Keratinocyte (primary cell): Measurements from ENCODE around the gene NFAM1. TPM values are rescaled to one million over a fixed set of nuclear protein-coding genes. Genes with fewer than 3 reads are reported as not detected.

ENCODE experiments used
- DNase-seq: peaks from one replicate; pipeline ENCODE4 v3.0.0-alpha.2; 2011; ENCODE audit warnings: low read depth, missing footprints, low spot score
- FAIRE-seq: peaks from 2 replicates; lab custom pipeline; 2011; peaks lifted over from hg19 to GRCh38; lab: Jason Lieb, UNC
- H2AFZ ChIP-seq: 2 replicates; pipeline ENCODE4 v1.6.0; 2012; ENCODE audit warnings: low read length, control low read depth, inconsistent platforms; ENCODE audit not compliant: control insufficient read depth
- H3K27ac ChIP-seq: 2 replicates; pipeline ENCODE4 v1.5.1; 2011; ENCODE audit warnings: low read length; ENCODE audit not compliant: control insufficient read depth, insufficient read depth
- H3K27me3 ChIP-seq: 3 replicates; pipeline ENCODE4 v1.6.0; 2011; ENCODE audit warnings: low read length; ENCODE audit not compliant: control insufficient read depth, insufficient read depth; ENCODE audit errors: extremely low read depth
- H3K36me3 ChIP-seq, 2 experiments: 2 replicates in 1 of 2; 3 replicates in 1 of 2; pipeline ENCODE4 v1.5.1; 2011; ENCODE audit warnings: low read length in 2 of 2, mild to moderate bottlenecking in 1 of 2; ENCODE audit not compliant: control insufficient read depth in 2 of 2, insufficient read depth in 2 of 2; ENCODE audit errors: extremely low read depth in 1 of 2
- H3K4me1 ChIP-seq: 3 replicates; pipeline ENCODE4 v1.5.1; 2011; ENCODE audit warnings: low read length; ENCODE audit not compliant: control insufficient read depth, insufficient read depth; ENCODE audit errors: extremely low read depth
- H3K4me2 ChIP-seq: 3 replicates; pipeline ENCODE4 v1.6.0; 2011; ENCODE audit warnings: low read depth, low read length; ENCODE audit not compliant: control insufficient read depth, insufficient read depth; ENCODE audit errors: extremely low read depth
- H3K4me3 ChIP-seq, 3 experiments: fragments of 200-600 bp in 1 of 3; sonication (generic) in 1 of 3; 2 replicates in 2 of 3; 3 replicates in 1 of 3; pipeline ENCODE4 v1.5.1; 2011 to 2016; ENCODE audit warnings: low read length in 3 of 3, mild to moderate bottlenecking in 3 of 3, control low read depth in 2 of 3, inconsistent platforms in 1 of 3, low read depth in 1 of 3, mixed read lengths in 1 of 3, mixed run types in 1 of 3, moderate library complexity in 1 of 3; ENCODE audit not compliant: control insufficient read depth in 2 of 3, insufficient read depth in 2 of 3; ENCODE audit errors: extremely low read depth in 1 of 3
- H3K79me2 ChIP-seq: 2 replicates; pipeline ENCODE4 v1.6.0; 2012; ENCODE audit warnings: low read length; ENCODE audit not compliant: control insufficient read depth, insufficient read depth
- H3K9ac ChIP-seq: 3 replicates; pipeline ENCODE4 v1.6.0; 2011; ENCODE audit warnings: low read length; ENCODE audit not compliant: control insufficient read depth, insufficient read depth; ENCODE audit errors: extremely low read depth
- H3K9me1 ChIP-seq: 3 replicates; pipeline ENCODE4 v1.6.0; 2011; ENCODE audit warnings: low read length; ENCODE audit not compliant: control insufficient read depth, insufficient read depth; ENCODE audit errors: extremely low read depth
- H3K9me3 ChIP-seq: 2 replicates; pipeline ENCODE4 v1.5.1; 2012; ENCODE audit warnings: low read depth, low read length; ENCODE audit not compliant: control insufficient read depth
- H4K20me1 ChIP-seq: 3 replicates; pipeline ENCODE4 v1.6.0; 2011; ENCODE audit warnings: low read length; ENCODE audit not compliant: control insufficient read depth, insufficient read depth; ENCODE audit errors: extremely low read depth
- EZH2 ChIP-seq: IDR thresholded peaks from one replicate; pipeline ENCODE4 v1.6.1; 2012; ENCODE audit warnings: inconsistent platforms, mild to moderate bottlenecking, low read length, moderate library complexity
- dilution Hi-C: fragments of 300-500 bp; cut with MboI; formaldehyde crosslinking; loops from one replicate; pipeline ENCODE4 v1.7.0; 2020; ENCODE audit warnings: low sequenced_read_pairs; ENCODE audit not compliant: extremely low pct_ligation_motif_present
- polyA plus RNA-seq, 5 experiments: library from polyadenylated mRNA; depleted of rRNA in 3 of 5; stranded (reverse) in 3 of 5; stranded (forward) in 1 of 5; unstranded in 1 of 5; fragments of >200 nt; gene quantifications; 1 replicate in 1 of 5; 2 replicates in 3 of 5; 3 replicates in 1 of 5; pipeline versions ENCODE4 v1.2.1 to v1.2.3, GENCODE V29; 2011 to 2012; ENCODE audit warnings: missing spikeins in 2 of 5, low read depth in 1 of 5, low replicate concordance in 1 of 5
- TF ChIP-seq, protein P1 (sequence below), 3 experiments: IDR thresholded peaks in 1 of 3; conservative IDR thresholded peaks in 1 of 3; optimal IDR thresholded peaks in 1 of 3; 2 replicates in 2 of 3; 3 replicates in 1 of 3; pipeline versions ENCODE3 to v1.5.1; 2011; ENCODE audit warnings: low read length in 3 of 3, mild to moderate bottlenecking in 3 of 3, moderate library complexity in 2 of 3, control low read depth in 1 of 3, inconsistent platforms in 1 of 3; ENCODE audit not compliant: insufficient read depth in 2 of 3; ENCODE audit errors: extremely low read depth in 1 of 3

Gene NFAM1
- polyA plus RNA-seq, 1 donor (not counting 4 experiments of a cell fraction or from before 2014, with no cell fraction given): not detected

DNA sequence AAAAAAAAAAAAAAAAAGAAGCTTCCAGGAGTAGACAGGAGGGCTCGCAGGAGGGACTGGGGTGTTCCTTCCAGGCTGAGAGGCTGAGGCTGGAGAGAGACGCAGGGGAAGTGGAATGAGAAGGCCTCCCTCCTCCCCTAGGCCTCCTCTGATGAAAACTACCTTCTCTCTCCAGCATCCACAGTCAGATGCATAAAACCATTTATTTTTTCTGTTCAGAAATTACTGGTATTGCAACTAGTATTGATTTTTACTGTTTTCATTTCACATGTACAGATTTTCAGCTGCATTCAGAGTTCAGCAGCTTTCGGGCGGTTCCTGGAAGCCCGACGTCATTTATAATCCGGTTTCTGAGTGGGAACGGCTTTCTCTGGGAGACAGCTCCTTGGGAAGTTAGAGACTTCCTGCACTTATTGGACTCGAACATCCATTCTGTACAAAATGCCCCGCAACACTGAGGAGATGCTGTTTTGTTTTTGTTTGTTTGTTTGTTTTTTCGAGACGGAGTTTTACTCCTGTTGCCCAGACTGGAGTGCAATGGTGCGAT is 6.9 kb upstream of the NFAM1 start:
- no peak overlapping the region for H3K9ac ChIP-seq
- peaks cover 6% of the 10 kb centered on the region for H3K27me3 ChIP-seq
- H3K9me3 ChIP-seq: no peaks in the 10 kb centered on the region
- peaks cover 31% of the 10 kb centered on the region for H3K4me1 ChIP-seq
- no peak for TF ChIP-seq EZH2
- TF ChIP-seq, protein P1, sequence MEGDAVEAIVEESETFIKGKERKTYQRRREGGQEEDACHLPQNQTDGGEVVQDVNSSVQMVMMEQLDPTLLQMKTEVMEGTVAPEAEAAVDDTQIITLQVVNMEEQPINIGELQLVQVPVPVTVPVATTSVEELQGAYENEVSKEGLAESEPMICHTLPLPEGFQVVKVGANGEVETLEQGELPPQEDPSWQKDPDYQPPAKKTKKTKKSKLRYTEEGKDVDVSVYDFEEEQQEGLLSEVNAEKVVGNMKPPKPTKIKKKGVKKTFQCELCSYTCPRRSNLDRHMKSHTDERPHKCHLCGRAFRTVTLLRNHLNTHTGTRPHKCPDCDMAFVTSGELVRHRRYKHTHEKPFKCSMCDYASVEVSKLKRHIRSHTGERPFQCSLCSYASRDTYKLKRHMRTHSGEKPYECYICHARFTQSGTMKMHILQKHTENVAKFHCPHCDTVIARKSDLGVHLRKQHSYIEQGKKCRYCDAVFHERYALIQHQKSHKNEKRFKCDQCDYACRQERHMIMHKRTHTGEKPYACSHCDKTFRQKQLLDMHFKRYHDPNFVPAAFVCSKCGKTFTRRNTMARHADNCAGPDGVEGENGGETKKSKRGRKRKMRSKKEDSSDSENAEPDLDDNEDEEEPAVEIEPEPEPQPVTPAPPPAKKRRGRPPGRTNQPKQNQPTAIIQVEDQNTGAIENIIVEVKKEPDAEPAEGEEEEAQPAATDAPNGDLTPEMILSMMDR (optimal IDR thresholded peaks at IDR 0.05 in 1 of 3, IDR thresholded peaks at IDR 0.05 in 1 of 3, conservative IDR thresholded peaks at IDR 0.05 in 1 of 3; ENCODE audit: extremely low read depth in 1 of 3, insufficient read depth in 2 of 3, low read length in 3 of 3): no peak
- H3K4me2 ChIP-seq: no peak overlapping the region
- no peaks in the 10 kb centered on the region for H4K20me1 ChIP-seq
- no peak overlapping the region for H3K4me3 ChIP-seq
- H3K36me3 ChIP-seq: no peaks in the 10 kb centered on the region
- no peak overlapping the region for H3K27ac ChIP-seq
- H2AFZ ChIP-seq: no peak overlapping the region
- no peaks in the 10 kb centered on the region for H3K79me2 ChIP-seq
- no peaks in the 10 kb centered on the region for H3K9me1 ChIP-seq
- dilution Hi-C loops: no loop called here
- no peak for DNase-seq
- FAIRE-seq: no peak

DNA sequence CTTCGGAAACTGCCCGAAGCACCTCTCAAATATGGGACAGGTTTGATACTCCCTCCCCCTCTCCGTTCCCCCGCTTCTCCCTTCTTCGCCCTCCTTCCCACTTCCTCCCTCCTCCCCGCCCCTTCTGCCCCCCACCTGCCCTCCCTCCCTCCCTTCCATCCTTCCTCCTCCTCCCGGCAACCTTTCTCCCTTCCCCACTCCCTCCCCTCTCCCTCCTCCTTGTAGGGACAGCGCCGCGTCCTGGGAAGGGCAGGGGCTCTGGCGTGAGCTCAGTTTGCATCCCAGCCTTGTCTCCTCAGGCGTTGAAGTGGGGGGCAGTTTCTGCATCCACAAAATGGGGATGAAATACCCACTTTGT is 6.1 kb upstream of the NFAM1 start:
- Histone ChIP-seq H4K20me1 (no peaks in the 10 kb centered on the region), H3K4me1 (peaks cover 32% of the 10 kb centered on the region), H3K9me3 (no peaks in the 10 kb centered on the region), H3K4me2 (peak overlapping the region; percentile 93), H3K27me3 (peaks cover 12% of the 10 kb centered on the region), H3K27ac (no peak overlapping the region), H3K9me1 (no peaks in the 10 kb centered on the region), H3K79me2 (no peaks in the 10 kb centered on the region), H3K4me3 (no peak overlapping the region), H2AFZ (no peak overlapping the region), H3K9ac (no peak overlapping the region), H3K36me3 (no peaks in the 10 kb centered on the region)
- FAIRE-seq (no peak), DNase-seq (no peak)
- TF ChIP-seq, protein P1 (optimal IDR thresholded peaks at IDR 0.05 in 1 of 3, IDR thresholded peaks at IDR 0.05 in 1 of 3, conservative IDR thresholded peaks at IDR 0.05 in 1 of 3; ENCODE audit: extremely low read depth in 1 of 3, insufficient read depth in 2 of 3, low read length in 3 of 3): no peak
- TF ChIP-seq EZH2: no peak
- dilution Hi-C loops: no loop called here
